ENCODE results near the gene HSPA4L.

Gene HSPA4L

GRCh38 chr4:127856813-127857447, 74.8 kb downstream of the HSPA4L start:
- in situ Hi-C loops (cut with MboI; ENCODE audit: low sequenced_read_pairs): no loop called here

GRCh38 chr4:127857641-127858040, 75.5 kb downstream of the HSPA4L start:
- in situ Hi-C loops (cut with MboI; ENCODE audit: low sequenced_read_pairs): no loop called here

GRCh38 chr4:127868196-127868595, 86.1 kb downstream of the HSPA4L start:
- in situ Hi-C loops (cut with MboI; ENCODE audit: low sequenced_read_pairs): no loop called here

- in situ Hi-C loops (cut with MboI; ENCODE audit: low sequenced_read_pairs): no loop called here
Observed at GRCh38 chr4:127870281-127870680, 88.2 kb downstream of the HSPA4L start.

- in situ Hi-C loops (cut with MboI; ENCODE audit: low sequenced_read_pairs): no loop called here
Observed at GRCh38 chr4:127870688-127871087, 88.6 kb downstream of the HSPA4L start.

- in situ Hi-C loops (cut with MboI; ENCODE audit: low sequenced_read_pairs): no loop called here
Observed at GRCh38 chr4:127875791-127876190, 93.7 kb downstream of the HSPA4L start.

GRCh38 chr4:127880763-127881562, 98.8 kb downstream of the HSPA4L start, which contains the start of gene PLK4:
Gene PLK4, plus strand, starts transcription at chr4:127880893. Its CDS starts 242 bp downstream, at chr4:127881135.
- in situ Hi-C loops (cut with MboI; ENCODE audit: low sequenced_read_pairs): no loop called here

GRCh38 chr4:127881563-127881864, 99.4 kb downstream of the HSPA4L start:
- in situ Hi-C loops (cut with MboI; ENCODE audit: low sequenced_read_pairs): no loop called here

- in situ Hi-C loops (cut with MboI; ENCODE audit: low sequenced_read_pairs): no loop called here
Observed at GRCh38 chr4:127888559-127888958, 106.4 kb downstream of the HSPA4L start.

GRCh38 chr4:127889903-127890302, 107.8 kb downstream of the HSPA4L start:
- in situ Hi-C loops (cut with MboI; ENCODE audit: low sequenced_read_pairs): no loop called here
